Pericardium fibroblast (primary cell): Measurements from ENCODE around the gene CTXND1. TPM values are rescaled to one million over a fixed set of nuclear protein-coding genes. Genes with fewer than 3 reads are reported as not detected.

Source experiments
- total RNA-seq: library from RNA; depleted of rRNA; stranded (reverse); fragments of >200 nt; gene quantifications from 2 replicates; pipeline ENCODE4 v1.2.3, GENCODE V29; 2015

CTXND1 gene
- total RNA-seq, result not detected in 2 replicates

GRCh38 chr15:80252121-80252518, at the start of gene CTXND1:
Gene CTXND1, minus strand, starts transcription at chr15:80252213. Its CDS starts 50,264 bp downstream, at chr15:80201949.

DNA sequence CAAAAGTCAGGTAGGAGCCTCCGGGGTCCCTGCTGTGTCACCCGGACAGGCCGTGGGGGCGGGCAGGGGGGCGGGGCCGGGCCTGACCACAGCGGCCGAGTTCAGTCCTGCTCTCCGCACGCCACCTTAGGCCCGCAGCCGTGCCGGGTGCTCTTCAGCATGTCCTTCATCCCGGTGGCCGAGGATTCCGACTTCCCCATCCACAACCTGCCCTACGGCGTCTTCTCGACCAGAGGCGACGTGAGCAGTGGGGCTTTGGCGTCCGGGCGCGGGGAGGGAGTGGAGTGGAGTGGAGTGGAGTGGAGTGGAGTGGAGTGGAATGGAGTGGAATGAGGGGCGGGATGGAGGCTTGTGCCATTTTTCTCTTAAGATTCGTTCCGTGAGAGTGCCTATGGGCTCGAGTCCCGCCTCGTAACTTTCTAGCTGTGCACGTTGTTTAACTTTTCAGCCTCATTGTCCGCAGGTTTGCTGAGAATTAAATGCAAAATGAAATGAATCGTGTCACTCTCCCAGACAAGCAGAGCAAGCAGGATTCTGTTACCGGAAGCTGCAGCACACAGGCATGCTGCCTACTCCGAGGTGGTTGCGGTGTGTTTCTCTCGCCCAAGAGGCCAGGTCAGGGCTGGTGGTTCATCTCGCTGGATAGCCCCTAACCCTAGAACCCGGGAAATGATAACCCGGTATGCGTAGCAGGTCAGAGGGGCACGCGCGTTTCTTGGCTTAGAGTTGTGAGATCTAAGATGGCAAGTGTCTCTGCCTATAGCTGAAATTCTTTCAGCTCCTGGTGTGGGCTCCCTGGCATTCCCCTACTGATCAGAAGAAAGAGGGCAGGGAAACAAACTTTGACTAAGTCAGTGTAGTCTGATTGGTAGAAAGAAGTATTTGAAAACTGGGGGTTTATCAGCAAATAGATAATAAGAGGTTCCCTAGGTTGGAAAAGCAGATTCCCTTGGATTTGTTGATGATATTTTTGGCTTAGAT, 98.8 kb downstream of the CTXND1 start, which contains the start of gene FAH:
FAH (plus strand) TSS at position 104 of the 981 bp plus-strand sequence; CDS start at position 160, 56 bp downstream.

Other genes starting within 250 kb of the CTXND1 start
- 64.5 and 68.8 TPM in 2 replicates for gene ZFAND6, start 192.5 kb downstream of the CTXND1 start, total RNA-seq
- gene FAH, start 99.2 kb downstream of the CTXND1 start, total RNA-seq, result 47.6 and 52.3 TPM in 2 replicates
- 15.9 and 22.0 TPM in 2 replicates for gene ARNT2, start 152.2 kb upstream of the CTXND1 start, total RNA-seq